HepG2 (cell line): ENCODE measurements around the gene ARAP1. TPM values are rescaled to one million over a fixed set of nuclear protein-coding genes. Genes with fewer than 3 reads are reported as not detected.

ENCODE experiments used
- ATAC-seq: fragments of 200-7000 bp; cut with Tn5 transposase; 3 replicates; pipeline ENCODE4 v1.9.1; 2020; ENCODE audit warnings: mild to moderate bottlenecking, moderate library complexity
- BruUV-seq: library from RNA; stranded (reverse); fragments of 400-500 nt; replicated peaks from 2 replicates; lab custom pipeline; 2021; lab: Mats Ljungman, UMichigan
- CTCF ChIA-PET: fragments of 300-600 bp; formaldehyde crosslinking; extraction: SDS; loops from one replicate; lab custom pipeline; 2021; ENCODE audit warnings: low total read pairs, inconsistent platforms, low intra/inter-chr PET ratio; lab: Yijun Ruan, JAX
- POLR2A ChIA-PET: fragments of 350-600 bp; sonication (Branson Sonifier 250); formaldehyde crosslinking; loops from one replicate; lab custom pipeline; 2020; ENCODE audit warnings: antibody characterized with exemption, inconsistent platforms; lab: Yijun Ruan, JAX
- DNase-seq: peaks from one replicate; pipeline ENCODE4 v3.0.0-alpha.2; 2015; ENCODE audit warnings: low spot score
- FAIRE-seq: peaks from 3 replicates; lab custom pipeline; 2011; peaks lifted over from hg19 to GRCh38; lab: Jason Lieb, UNC
- H2AFZ ChIP-seq: one replicate; pipeline ENCODE4 v1.6.1; 2011; ENCODE audit warnings: low read length, inconsistent platforms
- H3K27ac ChIP-seq: fragments of 300-600 bp; 3 replicates; pipeline ENCODE4 v1.8.0; 2011; ENCODE audit warnings: mixed run types, mild to moderate bottlenecking, mixed read lengths, low read length, inconsistent platforms; ENCODE audit not compliant: insufficient read depth; ENCODE audit errors: extremely low read length
- H3K27me3 ChIP-seq, 2 experiments: fragments of 200-600 bp in 1 of 2; 2 replicates in 1 of 2; 3 replicates in 1 of 2; pipeline versions ENCODE4 v1.6.0 to v1.8.0; 2011; ENCODE audit warnings: low read length in 2 of 2, mild to moderate bottlenecking in 2 of 2, moderate library complexity in 2 of 2, inconsistent platforms in 1 of 2; ENCODE audit not compliant: insufficient read depth in 2 of 2, control insufficient read depth in 1 of 2
- H3K36me3 ChIP-seq, 2 experiments: fragments of 200-600 bp in 1 of 2; replicated peaks in 1 of 2; 2 replicates in 1 of 2; 3 replicates in 1 of 2; pipeline versions ENCODE4 v1.5.1 to v1.8.0; 2011; ENCODE audit warnings: low read length in 2 of 2, inconsistent platforms in 1 of 2; ENCODE audit not compliant: insufficient read depth in 2 of 2, control insufficient read depth in 1 of 2
- H3K4me1 ChIP-seq: 2 replicates; pipeline ENCODE4 v1.5.1; 2012; ENCODE audit warnings: low read length, inconsistent platforms; ENCODE audit not compliant: insufficient read depth
- H3K4me2 ChIP-seq: 2 replicates; pipeline ENCODE4 v1.6.0; 2011; ENCODE audit warnings: low read depth, low read length, inconsistent platforms
- H3K4me3 ChIP-seq, 3 experiments: fragments of 200-600 bp in 1 of 3; sonication (generic), shearing (Covaris generic) in 1 of 3; replicated peaks in 1 of 3; 2 replicates each; pipeline ENCODE4 v1.5.1; 2011 to 2016; ENCODE audit warnings: low read length in 3 of 3, inconsistent platforms in 2 of 3, low read depth in 2 of 3, mild to moderate bottlenecking in 2 of 3, control low read depth in 1 of 3, mixed read lengths in 1 of 3; ENCODE audit not compliant: insufficient read depth in 1 of 3
- H3K79me2 ChIP-seq: one replicate; pipeline ENCODE4 v1.6.1; 2011; ENCODE audit warnings: low read length, inconsistent platforms; ENCODE audit not compliant: insufficient read depth
- H3K9ac ChIP-seq: 2 replicates; pipeline ENCODE4 v1.6.0; 2011; ENCODE audit warnings: mild to moderate bottlenecking, low read depth, low read length, inconsistent platforms; ENCODE audit not compliant: insufficient read depth
- H3K9me3 ChIP-seq: 2 replicates; pipeline ENCODE4 v1.5.1; 2012; ENCODE audit warnings: mild to moderate bottlenecking, low read length
- H4K20me1 ChIP-seq: 2 replicates; pipeline ENCODE4 v1.6.0; 2011; ENCODE audit warnings: inconsistent platforms, mild to moderate bottlenecking, low read length, moderate library complexity; ENCODE audit not compliant: insufficient read depth
- CBX5 ChIP-seq: sonication (generic); formaldehyde crosslinking; IDR thresholded peaks from 2 replicates; pipeline ENCODE4 v1.4.0; 2020; ENCODE audit warnings: missing genetic modification reagents, borderline replicate concordance
- HOXA5 ChIP-seq: sonication (generic); formaldehyde crosslinking; IDR thresholded peaks from 2 replicates; pipeline ENCODE4 v1.4.0; 2020; ENCODE audit warnings: missing genetic modification reagents
- NFE2 ChIP-seq: sonication (generic); formaldehyde crosslinking; IDR thresholded peaks from 2 replicates; pipeline ENCODE4 v1.4.0; 2020; ENCODE audit warnings: missing genetic modification reagents
- PAWR ChIP-seq: sonication (generic); formaldehyde crosslinking; IDR thresholded peaks from 2 replicates; pipeline ENCODE4 v1.4.0; 2020; ENCODE audit warnings: missing genetic modification reagents, mild to moderate bottlenecking, borderline replicate concordance
- SCMH1 ChIP-seq: sonication (generic); formaldehyde crosslinking; IDR thresholded peaks from 2 replicates; pipeline ENCODE4 v1.9.0; 2021; ENCODE audit warnings: missing genetic modification reagents, mild to moderate bottlenecking, borderline replicate concordance
- ZKSCAN1 ChIP-seq: fragments of 150-350 bp; IDR thresholded peaks from 2 replicates; pipeline ENCODE4 v1.6.1; 2014; ENCODE audit warnings: low read length
- ZNF234 ChIP-seq: sonication (generic); formaldehyde crosslinking; conservative IDR thresholded peaks from 2 replicates; pipeline ENCODE4 v1.5.1; 2020; ENCODE audit warnings: mild to moderate bottlenecking, missing genetic modification reagents
- ZNF256 ChIP-seq: sonication (generic); formaldehyde crosslinking; conservative IDR thresholded peaks from 2 replicates; pipeline ENCODE4 v1.4.0; 2020; ENCODE audit warnings: missing genetic modification reagents
- ZNF713 ChIP-seq: sonication (generic); formaldehyde crosslinking; IDR thresholded peaks from 2 replicates; pipeline ENCODE4 v1.4.0; 2020; ENCODE audit warnings: mild to moderate bottlenecking, missing genetic modification reagents
- WGBS: methylation state at CpG from one replicate; pipeline ENCODE4 v1.1.6; 2017; ENCODE audit warnings: low lambda C conversion rate; 5-methylcytosine and 5-hydroxymethylcytosine counted together
- in situ Hi-C: cut with HindIII; loops from 2 replicates; pipeline ENCODE4 v1.10.0; 2017; ENCODE audit warnings: low pct_unique_long_range_greater_than_20kb; ENCODE audit not compliant: extremely low pct_ligation_motif_present
- intact Hi-C: fragments of 100-400 bp; cut with micrococcal nuclease; formaldehyde crosslinking; loops from one replicate; pipeline ENCODE4 v1.10.0; 2022; ENCODE audit not compliant: unreplicated experiment
- polyA plus RNA-seq, 8 experiments: library from polyadenylated mRNA; depleted of rRNA in 3 of 8; stranded (reverse) in 7 of 8; unstranded in 1 of 8; fragments of >200 nt; fragmentation: Illumina TruSeq in 4 of 8; extraction: Trizol in 4 of 8; gene quantifications; 2 replicates each; pipeline versions ENCODE4 v1.2.1 to v1.2.3, GENCODE V29; 2011 to 2016; ENCODE audit warnings: low read depth in 4 of 8, missing spikeins in 1 of 8, mixed read lengths in 1 of 8; ENCODE audit not compliant: insufficient read depth in 1 of 8
- total RNA-seq, 5 experiments: library from RNA; depleted of rRNA; stranded (reverse); fragments of >200 nt; fragmentation: Illumina TruSeq; extraction: Trizol; gene quantifications; 2 replicates each; pipeline ENCODE4 v1.2.3, GENCODE V29; 2016; ENCODE audit warnings: low read depth in 1 of 5
- TF ChIP-seq, protein P1 (sequence below): sonication (generic); formaldehyde crosslinking; IDR thresholded peaks from 2 replicates; pipeline ENCODE4 v1.9.0; 2021; ENCODE audit warnings: missing genetic modification reagents, borderline replicate concordance
- TF ChIP-seq, protein P2 (sequence below): sonication (generic); formaldehyde crosslinking; IDR thresholded peaks from 2 replicates; pipeline ENCODE4 v1.9.0; 2021; ENCODE audit warnings: mild to moderate bottlenecking, missing genetic modification reagents
- TF ChIP-seq, protein P3 (sequence below): IDR thresholded peaks from 2 replicates; pipeline ENCODE4 v1.6.1; 2016; ENCODE audit warnings: missing biosample characterization, missing genetic modification reagents, low read depth

The ARAP1 gene
- total and polyA plus RNA-seq, 2 of the 13 experiments (the other 11 are each of a cell fraction or from before 2014, with no cell fraction given): 43.2 to 55.5 TPM

DNA sequence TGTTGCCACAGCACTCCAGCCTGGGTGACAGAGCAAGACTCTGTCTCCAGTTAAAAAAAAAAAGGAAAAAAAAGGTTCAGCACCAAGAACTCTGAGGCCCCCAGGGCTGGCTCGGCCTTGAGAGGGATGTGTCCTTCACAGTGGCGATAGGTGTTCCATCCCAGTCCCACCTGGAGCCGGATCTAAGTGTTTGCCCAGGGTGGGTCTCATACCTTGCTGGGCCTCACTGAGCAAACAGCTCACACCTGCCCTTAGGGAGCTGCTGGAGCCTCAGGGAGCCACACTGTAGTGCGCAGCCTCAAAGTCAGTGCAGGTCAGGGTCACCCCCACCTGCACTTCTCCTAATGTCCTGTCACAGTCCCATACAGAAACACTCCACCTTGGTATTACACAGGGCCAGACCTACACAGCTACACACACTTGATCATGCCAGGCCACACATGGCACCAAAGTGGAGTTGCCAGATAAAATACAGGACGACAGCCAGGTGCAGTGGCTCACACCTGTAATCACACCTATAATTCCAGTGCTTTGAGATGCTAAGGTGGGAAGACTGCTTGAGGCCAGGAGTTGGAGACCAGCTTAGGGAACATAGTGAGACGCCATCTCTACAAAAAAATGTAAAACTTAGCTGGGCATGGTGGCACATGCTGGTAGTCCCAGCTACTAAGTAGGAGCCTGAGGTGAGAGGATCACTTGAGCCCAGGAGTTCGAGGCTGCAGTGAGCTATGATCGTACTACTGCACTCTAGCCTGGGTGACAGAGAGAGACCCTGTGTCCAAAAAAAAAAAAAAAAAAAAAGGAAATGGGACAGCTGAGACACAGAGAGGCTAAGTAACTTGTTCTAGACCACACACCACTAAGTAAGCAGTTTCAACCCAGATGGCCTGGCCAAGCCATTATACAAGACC, 34.4 kb upstream of the ARAP1 start:
- FAIRE-seq (peak; percentile 47), ATAC-seq (peak; percentile 13), DNase-seq (peak; percentile 56)
- 0% methylated on average over 6 of the region's 8 CpGs for WGBS
- Histone ChIP-seq H4K20me1 (no peaks in the 10 kb centered on the region), H2AFZ (no peak overlapping the region), H3K36me3 (no peaks in the 10 kb centered on the region), H3K27ac (peak overlapping the region; percentile 72), H3K4me3 (peak overlapping the region in 2 of 3 experiments; percentile 24 to 57; a peak in 5 of 6 replicates), H3K4me1 (peaks cover 97% of the 10 kb centered on the region), H3K79me2 (no peaks in the 10 kb centered on the region), H3K4me2 (peak overlapping the region; percentile 85), H3K9me3 (no peaks in the 10 kb centered on the region), H3K27me3 (no peaks in the 10 kb centered on the region; a peak in 1 of 5 replicates), H3K9ac (peak overlapping the region; percentile 53)
- intact Hi-C loops (loop anchor here (2.0 kb wide), 1 partner anchor 20 kb away; no protein-coding TSS in a partner anchor), in situ Hi-C loops (no loop called here)
- ChIA-PET POLR2A (interaction anchor here (0.5 to 2.9 kb wide), 10 partner anchors 9 to 61 kb away, joined by 3 to 50 read pairs (median 6); no protein-coding TSS in a partner anchor), CTCF (interaction anchor here (1.6 kb wide), 1 partner anchor 62 kb away, joined by 3 read pairs; no protein-coding TSS in a partner anchor)
- no TSS peak for BruUV-seq
- TF ChIP-seq ZKSCAN1: no peak
- TF ChIP-seq PAWR: no peak
- TF ChIP-seq HOXA5 (CRISPR knock-in tag): no peak
- TF ChIP-seq, protein P1, sequence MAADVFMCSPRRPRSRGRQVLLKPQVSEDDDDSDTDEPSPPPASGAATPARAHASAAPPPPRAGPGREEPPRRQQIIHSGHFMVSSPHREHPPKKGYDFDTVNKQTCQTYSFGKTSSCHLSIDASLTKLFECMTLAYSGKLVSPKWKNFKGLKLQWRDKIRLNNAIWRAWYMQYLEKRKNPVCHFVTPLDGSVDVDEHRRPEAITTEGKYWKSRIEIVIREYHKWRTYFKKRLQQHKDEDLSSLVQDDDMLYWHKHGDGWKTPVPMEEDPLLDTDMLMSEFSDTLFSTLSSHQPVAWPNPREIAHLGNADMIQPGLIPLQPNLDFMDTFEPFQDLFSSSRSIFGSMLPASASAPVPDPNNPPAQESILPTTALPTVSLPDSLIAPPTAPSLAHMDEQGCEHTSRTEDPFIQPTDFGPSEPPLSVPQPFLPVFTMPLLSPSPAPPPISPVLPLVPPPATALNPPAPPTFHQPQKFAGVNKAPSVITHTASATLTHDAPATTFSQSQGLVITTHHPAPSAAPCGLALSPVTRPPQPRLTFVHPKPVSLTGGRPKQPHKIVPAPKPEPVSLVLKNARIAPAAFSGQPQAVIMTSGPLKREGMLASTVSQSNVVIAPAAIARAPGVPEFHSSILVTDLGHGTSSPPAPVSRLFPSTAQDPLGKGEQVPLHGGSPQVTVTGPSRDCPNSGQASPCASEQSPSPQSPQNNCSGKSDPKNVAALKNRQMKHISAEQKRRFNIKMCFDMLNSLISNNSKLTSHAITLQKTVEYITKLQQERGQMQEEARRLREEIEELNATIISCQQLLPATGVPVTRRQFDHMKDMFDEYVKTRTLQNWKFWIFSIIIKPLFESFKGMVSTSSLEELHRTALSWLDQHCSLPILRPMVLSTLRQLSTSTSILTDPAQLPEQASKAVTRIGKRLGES (CRISPR knock-in tag): no peak
- TF ChIP-seq NFE2: no peak
- peak; percentile 51; the same call in 1 of the 2 replicates for TF ChIP-seq CBX5 (CRISPR knock-in tag)
- no peak for TF ChIP-seq ZNF713 (CRISPR knock-in tag)
- no peak for TF ChIP-seq ZNF234 (CRISPR knock-in tag)
- TF ChIP-seq, protein P2, sequence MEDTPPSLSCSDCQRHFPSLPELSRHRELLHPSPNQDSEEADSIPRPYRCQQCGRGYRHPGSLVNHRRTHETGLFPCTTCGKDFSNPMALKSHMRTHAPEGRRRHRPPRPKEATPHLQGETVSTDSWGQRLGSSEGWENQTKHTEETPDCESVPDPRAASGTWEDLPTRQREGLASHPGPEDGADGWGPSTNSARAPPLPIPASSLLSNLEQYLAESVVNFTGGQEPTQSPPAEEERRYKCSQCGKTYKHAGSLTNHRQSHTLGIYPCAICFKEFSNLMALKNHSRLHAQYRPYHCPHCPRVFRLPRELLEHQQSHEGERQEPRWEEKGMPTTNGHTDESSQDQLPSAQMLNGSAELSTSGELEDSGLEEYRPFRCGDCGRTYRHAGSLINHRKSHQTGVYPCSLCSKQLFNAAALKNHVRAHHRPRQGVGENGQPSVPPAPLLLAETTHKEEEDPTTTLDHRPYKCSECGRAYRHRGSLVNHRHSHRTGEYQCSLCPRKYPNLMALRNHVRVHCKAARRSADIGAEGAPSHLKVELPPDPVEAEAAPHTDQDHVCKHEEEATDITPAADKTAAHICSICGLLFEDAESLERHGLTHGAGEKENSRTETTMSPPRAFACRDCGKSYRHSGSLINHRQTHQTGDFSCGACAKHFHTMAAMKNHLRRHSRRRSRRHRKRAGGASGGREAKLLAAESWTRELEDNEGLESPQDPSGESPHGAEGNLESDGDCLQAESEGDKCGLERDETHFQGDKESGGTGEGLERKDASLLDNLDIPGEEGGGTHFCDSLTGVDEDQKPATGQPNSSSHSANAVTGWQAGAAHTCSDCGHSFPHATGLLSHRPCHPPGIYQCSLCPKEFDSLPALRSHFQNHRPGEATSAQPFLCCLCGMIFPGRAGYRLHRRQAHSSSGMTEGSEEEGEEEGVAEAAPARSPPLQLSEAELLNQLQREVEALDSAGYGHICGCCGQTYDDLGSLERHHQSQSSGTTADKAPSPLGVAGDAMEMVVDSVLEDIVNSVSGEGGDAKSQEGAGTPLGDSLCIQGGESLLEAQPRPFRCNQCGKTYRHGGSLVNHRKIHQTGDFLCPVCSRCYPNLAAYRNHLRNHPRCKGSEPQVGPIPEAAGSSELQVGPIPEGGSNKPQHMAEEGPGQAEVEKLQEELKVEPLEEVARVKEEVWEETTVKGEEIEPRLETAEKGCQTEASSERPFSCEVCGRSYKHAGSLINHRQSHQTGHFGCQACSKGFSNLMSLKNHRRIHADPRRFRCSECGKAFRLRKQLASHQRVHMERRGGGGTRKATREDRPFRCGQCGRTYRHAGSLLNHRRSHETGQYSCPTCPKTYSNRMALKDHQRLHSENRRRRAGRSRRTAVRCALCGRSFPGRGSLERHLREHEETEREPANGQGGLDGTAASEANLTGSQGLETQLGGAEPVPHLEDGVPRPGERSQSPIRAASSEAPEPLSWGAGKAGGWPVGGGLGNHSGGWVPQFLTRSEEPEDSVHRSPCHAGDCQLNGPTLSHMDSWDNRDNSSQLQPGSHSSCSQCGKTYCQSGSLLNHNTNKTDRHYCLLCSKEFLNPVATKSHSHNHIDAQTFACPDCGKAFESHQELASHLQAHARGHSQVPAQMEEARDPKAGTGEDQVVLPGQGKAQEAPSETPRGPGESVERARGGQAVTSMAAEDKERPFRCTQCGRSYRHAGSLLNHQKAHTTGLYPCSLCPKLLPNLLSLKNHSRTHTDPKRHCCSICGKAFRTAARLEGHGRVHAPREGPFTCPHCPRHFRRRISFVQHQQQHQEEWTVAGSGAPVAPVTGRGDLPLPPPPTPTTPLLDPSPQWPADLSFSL (CRISPR knock-in tag): no peak
- TF ChIP-seq, protein P3, sequence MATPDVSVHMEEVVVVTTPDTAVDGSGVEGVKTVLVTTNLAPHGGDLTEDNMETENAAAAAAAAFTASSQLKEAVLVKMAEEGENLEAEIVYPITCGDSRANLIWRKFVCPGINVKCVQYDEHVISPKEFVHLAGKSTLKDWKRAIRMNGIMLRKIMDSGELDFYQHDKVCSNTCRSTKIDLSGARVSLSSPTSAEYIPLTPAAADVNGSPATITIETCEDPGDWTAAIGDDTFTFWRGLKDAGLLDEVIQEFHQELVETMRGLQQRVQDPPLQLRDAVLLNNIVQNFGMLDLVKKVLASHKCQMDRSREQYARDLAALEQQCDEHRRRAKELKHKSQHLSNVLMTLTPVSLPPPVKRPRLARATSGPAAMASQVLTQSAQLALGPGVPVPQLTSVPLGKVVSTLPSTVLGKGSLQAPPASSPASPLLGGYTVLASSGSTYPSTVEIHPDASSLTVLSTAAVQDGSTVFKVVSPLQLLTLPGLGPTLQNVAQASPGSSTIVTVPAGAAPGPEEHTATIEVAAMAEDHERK: no peak
- TF ChIP-seq SCMH1 (CRISPR knock-in tag): no peak
- no peak for TF ChIP-seq ZNF256 (CRISPR knock-in tag)
